Caco-2 (cell line): Measurements from ENCODE around the gene GART. TPM values are rescaled to one million over a fixed set of nuclear protein-coding genes. Genes with fewer than 3 reads are reported as not detected.

ENCODE experiments used
- BruUV-seq: library from RNA; stranded (reverse); fragments of 400-500 nt; replicated peaks from 2 replicates; lab custom pipeline; 2021; lab: Mats Ljungman, UMichigan
- CTCF ChIA-PET: fragments of 300-600 bp; sonication (Branson Sonifier 250); formaldehyde crosslinking; loops from one replicate; lab custom pipeline; 2022; ENCODE audit warnings: antibody characterized with exemption; lab: Charles Lee
- POLR2A ChIA-PET: fragments of 300-600 bp; sonication (Branson Sonifier 250); formaldehyde crosslinking; loops from one replicate; lab custom pipeline; 2022; ENCODE audit warnings: antibody characterized with exemption; lab: Charles Lee
- DNase-seq, 2 experiments: peaks; one replicate each; pipeline versions ENCODE4 v3.0.0 to v3.0.0-alpha.2; 2020 to 2022
- H3K27me3 ChIP-seq: replicated peaks from 2 replicates; pipeline ENCODE4 v1.6.0; 2011; ENCODE audit warnings: low read length; ENCODE audit not compliant: control insufficient read depth, insufficient read depth
- H3K36me3 ChIP-seq: 2 replicates; pipeline ENCODE4 v1.5.1; 2011; ENCODE audit warnings: low read length; ENCODE audit not compliant: control insufficient read depth, insufficient read depth
- H3K4me1 ChIP-seq: fragments of 250-450 bp; sonication (Bioruptor Pico); 2 replicates; pipeline ENCODE4 v1.5.1; 2020; ENCODE audit warnings: mild to moderate bottlenecking
- H3K4me3 ChIP-seq: 2 replicates; pipeline ENCODE4 v1.5.1; 2011; ENCODE audit warnings: low read depth, mild to moderate bottlenecking, control low read depth, low read length
- H3K9me3 ChIP-seq: fragments of 250-450 bp; sonication (Bioruptor Pico); 2 replicates; pipeline ENCODE4 v1.5.1; 2020; ENCODE audit warnings: mild to moderate bottlenecking, moderate library complexity
- H3K27ac Mint-ChIP-seq: one replicate; pipeline ENCODE4 v1.8.0; 2022; ENCODE audit warnings: mixed read lengths; ENCODE audit not compliant: unreplicated experiment
- H3K27me3 Mint-ChIP-seq: one replicate; pipeline ENCODE4 v1.8.0; 2022; ENCODE audit warnings: mixed read lengths; ENCODE audit not compliant: insufficient read depth, unreplicated experiment
- H3K36me3 Mint-ChIP-seq: one replicate; pipeline ENCODE4 v1.8.0; 2022; ENCODE audit warnings: mild to moderate bottlenecking, mixed read lengths; ENCODE audit not compliant: insufficient read depth, unreplicated experiment
- H3K4me1 Mint-ChIP-seq: one replicate; pipeline ENCODE4 v1.8.0; 2022; ENCODE audit warnings: low read depth, mixed read lengths; ENCODE audit not compliant: unreplicated experiment
- H3K4me3 Mint-ChIP-seq: one replicate; pipeline ENCODE4 v1.8.0; 2022; ENCODE audit warnings: mild to moderate bottlenecking, moderate library complexity, mixed read lengths; ENCODE audit not compliant: unreplicated experiment
- H3K9me3 Mint-ChIP-seq: one replicate; pipeline ENCODE4 v1.8.0; 2022; ENCODE audit warnings: mixed read lengths; ENCODE audit not compliant: unreplicated experiment
- intact Hi-C: fragments of 100-400 bp; cut with micrococcal nuclease; formaldehyde crosslinking; loops from one replicate; pipeline ENCODE4 v1.10.0; 2022; ENCODE audit not compliant: unreplicated experiment
- total RNA-seq: library from RNA; stranded (reverse); gene quantifications from 2 replicates; pipeline ENCODE4 v1.2.3, GENCODE V29; 2022
- TF ChIP-seq, protein P1 (sequence below), 2 experiments: fragments of 200-600 bp in 1 of 2; IDR thresholded peaks; 1 replicate in 1 of 2; 2 replicates in 1 of 2; pipeline versions ENCODE4 v1.5.1 to v1.8.0; 2011 to 2022; ENCODE audit warnings: antibody characterized with exemption in 1 of 2, control low read depth in 1 of 2, inconsistent platforms in 1 of 2, low read depth in 1 of 2, low read length in 1 of 2, mild to moderate bottlenecking in 1 of 2, moderate library complexity in 1 of 2; ENCODE audit not compliant: insufficient read depth in 1 of 2, severe bottlenecking in 1 of 2, unreplicated experiment in 1 of 2

The GART gene
- total RNA-seq, 1 experiment from 2014 or later: 134 TPM

DNA sequence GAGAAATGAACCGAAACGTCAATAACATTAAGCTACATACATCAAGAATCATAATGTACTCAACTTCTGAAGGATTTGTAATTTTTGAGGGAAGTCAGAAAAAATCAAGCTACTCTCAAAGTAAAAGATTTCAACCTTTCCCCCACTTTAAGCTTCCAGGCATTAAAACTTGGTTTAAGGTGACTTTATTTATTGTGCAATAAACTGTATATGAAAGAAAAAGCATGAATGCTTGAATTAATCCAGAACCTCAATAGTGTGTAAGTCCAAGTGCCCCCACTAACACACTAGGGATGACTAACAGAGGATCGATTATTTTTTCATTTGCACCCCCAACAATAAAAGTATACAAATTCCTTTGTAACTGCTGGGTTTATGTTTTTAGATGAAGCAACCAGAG lies 10.9 kb downstream of the GART start:
- BruUV-seq: no TSS peak
- POLR2A ChIA-PET: no interaction called here

DNA sequence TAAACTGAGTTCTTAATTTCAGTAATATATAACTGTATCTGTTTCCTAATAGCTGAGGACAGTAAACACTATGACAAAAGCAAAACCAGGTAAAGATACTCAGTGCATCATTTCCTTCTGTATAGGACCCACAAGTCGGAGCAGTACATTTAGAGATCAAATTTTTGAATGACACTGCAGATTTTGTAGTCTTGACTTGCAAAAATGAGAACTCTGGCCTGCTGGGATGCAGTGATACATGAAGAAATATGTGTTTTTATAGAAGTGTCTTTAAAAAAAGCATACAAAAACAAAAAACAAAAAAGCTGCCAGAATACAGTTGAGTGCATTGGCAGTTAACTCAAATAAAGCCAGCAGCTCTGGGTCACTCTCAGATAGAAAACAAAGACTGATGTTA lies 19.0 kb downstream of the GART start:
- ChIA-PET POLR2A (no interaction called here), CTCF (no interaction called here)
- peak overlapping the region; percentile 32 for H3K27ac Mint-ChIP-seq
- Histone ChIP-seq H3K27me3 (no peaks in the 10 kb centered on the region), H3K4me1 (no peaks in the 10 kb centered on the region), H3K4me3 (no peak overlapping the region), H3K36me3 (no peaks in the 10 kb centered on the region), H3K9me3 (no peaks in the 10 kb centered on the region)
- BruUV-seq: no TSS peak
- TF ChIP-seq, protein P1, sequence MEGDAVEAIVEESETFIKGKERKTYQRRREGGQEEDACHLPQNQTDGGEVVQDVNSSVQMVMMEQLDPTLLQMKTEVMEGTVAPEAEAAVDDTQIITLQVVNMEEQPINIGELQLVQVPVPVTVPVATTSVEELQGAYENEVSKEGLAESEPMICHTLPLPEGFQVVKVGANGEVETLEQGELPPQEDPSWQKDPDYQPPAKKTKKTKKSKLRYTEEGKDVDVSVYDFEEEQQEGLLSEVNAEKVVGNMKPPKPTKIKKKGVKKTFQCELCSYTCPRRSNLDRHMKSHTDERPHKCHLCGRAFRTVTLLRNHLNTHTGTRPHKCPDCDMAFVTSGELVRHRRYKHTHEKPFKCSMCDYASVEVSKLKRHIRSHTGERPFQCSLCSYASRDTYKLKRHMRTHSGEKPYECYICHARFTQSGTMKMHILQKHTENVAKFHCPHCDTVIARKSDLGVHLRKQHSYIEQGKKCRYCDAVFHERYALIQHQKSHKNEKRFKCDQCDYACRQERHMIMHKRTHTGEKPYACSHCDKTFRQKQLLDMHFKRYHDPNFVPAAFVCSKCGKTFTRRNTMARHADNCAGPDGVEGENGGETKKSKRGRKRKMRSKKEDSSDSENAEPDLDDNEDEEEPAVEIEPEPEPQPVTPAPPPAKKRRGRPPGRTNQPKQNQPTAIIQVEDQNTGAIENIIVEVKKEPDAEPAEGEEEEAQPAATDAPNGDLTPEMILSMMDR (IDR thresholded peaks at IDR 0.05; ENCODE audit: insufficient read depth in 1 of 2, low read depth in 1 of 2, low read length in 1 of 2, severe bottlenecking in 1 of 2, unreplicated experiment in 1 of 2): no peak
- H3K36me3 Mint-ChIP-seq: peaks cover 76% of the 10 kb centered on the region
- H3K4me1 Mint-ChIP-seq: no peaks in the 10 kb centered on the region
- no peaks in the 10 kb centered on the region for H3K27me3 Mint-ChIP-seq
- H3K9me3 Mint-ChIP-seq: no peaks in the 10 kb centered on the region
- intact Hi-C loops: no loop called here
- H3K4me3 Mint-ChIP-seq: no peak overlapping the region
- DNase-seq: no peak

More for the DNA sequence above, 10.9 kb downstream of the GART start:
- H3K9me3 ChIP-seq: no peaks in the 10 kb centered on the region
- TF ChIP-seq, protein P1 (IDR thresholded peaks at IDR 0.05; ENCODE audit: insufficient read depth in 1 of 2, low read depth in 1 of 2, low read length in 1 of 2, severe bottlenecking in 1 of 2, unreplicated experiment in 1 of 2): no peak
- H3K27me3 Mint-ChIP-seq: no peaks in the 10 kb centered on the region
- H3K4me1 Mint-ChIP-seq: no peaks in the 10 kb centered on the region
- H3K4me1 ChIP-seq: no peaks in the 10 kb centered on the region
- peaks cover 99% of the 10 kb centered on the region for H3K36me3 Mint-ChIP-seq
- H3K9me3 Mint-ChIP-seq: no peaks in the 10 kb centered on the region
- H3K4me3 Mint-ChIP-seq: no peak overlapping the region
- no peaks in the 10 kb centered on the region for H3K36me3 ChIP-seq
- no peak overlapping the region for H3K27ac Mint-ChIP-seq
- no peak overlapping the region for H3K4me3 ChIP-seq
- intact Hi-C loops: no loop called here
- CTCF ChIA-PET: no interaction called here
- H3K27me3 ChIP-seq: no peaks in the 10 kb centered on the region
- no peak for DNase-seq

DNA sequence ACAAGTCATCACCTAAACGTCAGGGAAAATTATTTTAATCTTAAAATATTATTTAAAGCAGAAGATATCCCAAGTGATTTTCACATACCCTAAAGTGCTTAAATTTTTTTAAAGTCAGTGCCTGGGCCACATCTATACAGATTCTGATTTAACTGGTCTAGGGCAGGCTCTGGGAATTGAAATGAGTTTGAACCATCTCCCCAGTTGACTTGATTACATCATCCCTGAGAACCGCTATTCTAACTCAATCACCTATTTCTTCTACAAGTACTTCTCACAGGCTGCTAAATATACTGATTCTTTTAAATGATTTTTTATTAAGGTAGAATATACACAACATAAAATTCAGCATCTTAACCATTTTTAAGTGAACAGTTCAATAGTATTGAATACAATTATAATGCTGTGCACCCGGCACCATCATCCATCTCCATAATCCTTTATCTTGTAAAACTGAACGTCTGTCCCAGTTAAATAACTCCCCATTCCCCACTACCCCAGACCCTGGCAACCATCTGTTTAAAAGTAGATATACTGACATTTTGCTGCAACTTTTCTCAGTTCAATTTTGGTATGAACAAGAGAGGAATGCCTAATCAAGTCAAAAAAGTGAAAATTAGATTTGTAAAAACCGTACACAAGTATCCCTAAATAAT lies 19.5 kb downstream of the GART start:
- H3K9me3 ChIP-seq: no peaks in the 10 kb centered on the region
- no peaks in the 10 kb centered on the region for H3K4me1 ChIP-seq
- DNase-seq: no peak
- Mint-ChIP-seq H3K4me1 (no peaks in the 10 kb centered on the region), H3K27me3 (no peaks in the 10 kb centered on the region), H3K9me3 (no peaks in the 10 kb centered on the region), H3K27ac (peak overlapping the region; percentile 32), H3K36me3 (peaks cover 73% of the 10 kb centered on the region), H3K4me3 (no peak overlapping the region)
- no peaks in the 10 kb centered on the region for H3K27me3 ChIP-seq
- no peaks in the 10 kb centered on the region for H3K36me3 ChIP-seq
- ChIA-PET CTCF (no interaction called here), POLR2A (no interaction called here)
- TF ChIP-seq, protein P1 (IDR thresholded peaks at IDR 0.05; ENCODE audit: insufficient read depth in 1 of 2, low read depth in 1 of 2, low read length in 1 of 2, severe bottlenecking in 1 of 2, unreplicated experiment in 1 of 2): no peak
- no TSS peak for BruUV-seq
- H3K4me3 ChIP-seq: no peak overlapping the region
- intact Hi-C loops: no loop called here
